DND-41 (cell line): ENCODE measurements around the gene CDC14A.

ENCODE experiments used
- CTCF ChIP-seq: IDR thresholded peaks from 2 replicates; pipeline ENCODE4 v1.5.1; 2012; ENCODE audit warnings: borderline replicate concordance, low read length, moderate library complexity, mild to moderate bottlenecking; ENCODE audit not compliant: poor library complexity, severe bottlenecking; ENCODE audit errors: extremely low read depth
- EZH2 ChIP-seq: IDR thresholded peaks from 3 replicates; pipeline ENCODE4 v1.6.1; 2012; ENCODE audit warnings: borderline replicate concordance, low read depth, mild to moderate bottlenecking, moderate library complexity, low read length, inconsistent platforms; ENCODE audit not compliant: severe bottlenecking

GRCh38 chr1:100391675-100392074, 39.4 kb downstream of the CDC14A start:
- no peak for TF ChIP-seq CTCF
- no peak for TF ChIP-seq EZH2
